NB4 (cell line): ENCODE data around the gene VDAC1.

Experiments used
- CTCF ChIP-seq: IDR thresholded peaks from one replicate; pipeline ENCODE4 v1.5.1; 2012; ENCODE audit warnings: low read depth, low read length
- POLR2A ChIP-seq: IDR thresholded peaks from 2 replicates; pipeline ENCODE4 v1.6.1; 2011; ENCODE audit warnings: mild to moderate bottlenecking; ENCODE audit not compliant: insufficient read length; ENCODE audit errors: extremely low read depth

- TF ChIP-seq CTCF, result no peak
- no peak for TF ChIP-seq POLR2A
Measured at GRCh38 chr5:134018986-134019316, 14.2 kb upstream of the VDAC1 start.
